ENCODE data around the gene SLX4IP. TPM values are rescaled to one million over a fixed set of nuclear protein-coding genes. Genes with fewer than 3 reads are reported as not detected.

SLX4IP gene
- polyA plus RNA-seq, 1 experiment = 2.8 TPM

DNA sequence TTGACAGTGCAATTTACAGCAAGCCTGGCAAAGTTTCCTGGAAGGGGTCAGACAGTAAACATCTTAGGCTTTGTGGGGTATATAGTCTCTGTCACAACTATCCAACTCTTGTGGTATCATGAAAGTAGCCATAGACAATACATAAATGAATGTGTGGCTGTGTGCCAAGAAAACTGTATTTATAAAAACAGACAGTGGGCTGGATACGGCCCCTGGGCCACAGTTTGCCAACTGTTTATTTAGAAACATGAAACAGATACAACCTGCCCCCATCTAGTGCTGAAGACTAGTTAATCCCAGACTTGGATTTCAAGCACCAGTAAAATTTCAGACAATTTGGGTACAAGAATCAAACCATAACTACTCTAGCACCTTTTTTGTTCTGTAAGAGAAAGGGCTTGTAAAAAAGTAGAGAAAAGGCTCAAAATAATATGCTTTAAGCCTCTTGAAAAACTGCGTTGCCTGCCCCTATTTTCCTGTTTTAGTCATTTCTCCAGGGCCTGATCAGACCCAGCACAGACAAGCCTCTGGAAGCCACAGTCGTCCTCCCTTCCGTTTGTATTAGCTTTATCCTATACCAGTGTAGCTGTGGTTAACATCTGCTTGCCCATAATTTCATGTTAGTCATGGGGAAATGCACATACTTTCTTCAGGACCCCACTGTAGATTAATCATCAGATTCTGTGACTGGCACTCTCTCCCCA lies 207.9 kb downstream of the SLX4IP start:
- no peaks in the 10 kb centered on the region for H3K27me3 ChIP-seq (ENCODE audit: control insufficient read depth, insufficient read depth, low read length)
- CTCF ChIA-PET = no interaction called here
- POLR2A ChIA-PET = interaction anchor here (0.6 kb wide), 1 partner anchor 72 kb away, joined by 3 read pairs; no protein-coding TSS in a partner anchor
- DNase-seq (ENCODE audit: low read depth, low spot score) = no peak
- TF ChIP-seq, protein P1, sequence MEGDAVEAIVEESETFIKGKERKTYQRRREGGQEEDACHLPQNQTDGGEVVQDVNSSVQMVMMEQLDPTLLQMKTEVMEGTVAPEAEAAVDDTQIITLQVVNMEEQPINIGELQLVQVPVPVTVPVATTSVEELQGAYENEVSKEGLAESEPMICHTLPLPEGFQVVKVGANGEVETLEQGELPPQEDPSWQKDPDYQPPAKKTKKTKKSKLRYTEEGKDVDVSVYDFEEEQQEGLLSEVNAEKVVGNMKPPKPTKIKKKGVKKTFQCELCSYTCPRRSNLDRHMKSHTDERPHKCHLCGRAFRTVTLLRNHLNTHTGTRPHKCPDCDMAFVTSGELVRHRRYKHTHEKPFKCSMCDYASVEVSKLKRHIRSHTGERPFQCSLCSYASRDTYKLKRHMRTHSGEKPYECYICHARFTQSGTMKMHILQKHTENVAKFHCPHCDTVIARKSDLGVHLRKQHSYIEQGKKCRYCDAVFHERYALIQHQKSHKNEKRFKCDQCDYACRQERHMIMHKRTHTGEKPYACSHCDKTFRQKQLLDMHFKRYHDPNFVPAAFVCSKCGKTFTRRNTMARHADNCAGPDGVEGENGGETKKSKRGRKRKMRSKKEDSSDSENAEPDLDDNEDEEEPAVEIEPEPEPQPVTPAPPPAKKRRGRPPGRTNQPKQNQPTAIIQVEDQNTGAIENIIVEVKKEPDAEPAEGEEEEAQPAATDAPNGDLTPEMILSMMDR (IDR thresholded peaks at IDR 0.05; ENCODE audit: low read depth, low read length) = no peak
- H3K27ac ChIP-seq (ENCODE audit: low read depth, low read length) = no peak overlapping the region
- H3K4me3 ChIP-seq (ENCODE audit: low read depth, low read length) = no peak overlapping the region
- no peaks in the 10 kb centered on the region for H3K9me3 ChIP-seq (ENCODE audit: control insufficient read depth, insufficient read depth, low read length)

DNA sequence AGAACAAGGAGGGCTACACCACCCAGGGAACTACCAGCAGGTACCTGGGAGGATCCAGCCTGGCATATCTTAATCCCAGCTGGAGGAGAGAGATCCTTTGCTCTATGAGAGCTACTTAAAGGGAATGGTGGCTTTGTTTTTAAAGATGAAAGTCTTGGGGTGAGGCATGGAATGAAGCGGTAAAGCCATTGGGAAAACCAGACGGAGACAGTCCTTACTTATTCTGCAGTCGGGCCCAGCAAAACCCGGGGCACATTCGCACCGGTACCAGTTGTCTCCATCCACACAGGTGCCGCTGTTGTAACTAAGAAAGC lies 208.4 kb downstream of the SLX4IP start:
- CTCF ChIA-PET = no interaction called here
- H3K27ac ChIP-seq (ENCODE audit: low read depth, low read length) = no peak overlapping the region
- TF ChIP-seq, protein P1 (IDR thresholded peaks at IDR 0.05; ENCODE audit: low read depth, low read length) = no peak

DNA sequence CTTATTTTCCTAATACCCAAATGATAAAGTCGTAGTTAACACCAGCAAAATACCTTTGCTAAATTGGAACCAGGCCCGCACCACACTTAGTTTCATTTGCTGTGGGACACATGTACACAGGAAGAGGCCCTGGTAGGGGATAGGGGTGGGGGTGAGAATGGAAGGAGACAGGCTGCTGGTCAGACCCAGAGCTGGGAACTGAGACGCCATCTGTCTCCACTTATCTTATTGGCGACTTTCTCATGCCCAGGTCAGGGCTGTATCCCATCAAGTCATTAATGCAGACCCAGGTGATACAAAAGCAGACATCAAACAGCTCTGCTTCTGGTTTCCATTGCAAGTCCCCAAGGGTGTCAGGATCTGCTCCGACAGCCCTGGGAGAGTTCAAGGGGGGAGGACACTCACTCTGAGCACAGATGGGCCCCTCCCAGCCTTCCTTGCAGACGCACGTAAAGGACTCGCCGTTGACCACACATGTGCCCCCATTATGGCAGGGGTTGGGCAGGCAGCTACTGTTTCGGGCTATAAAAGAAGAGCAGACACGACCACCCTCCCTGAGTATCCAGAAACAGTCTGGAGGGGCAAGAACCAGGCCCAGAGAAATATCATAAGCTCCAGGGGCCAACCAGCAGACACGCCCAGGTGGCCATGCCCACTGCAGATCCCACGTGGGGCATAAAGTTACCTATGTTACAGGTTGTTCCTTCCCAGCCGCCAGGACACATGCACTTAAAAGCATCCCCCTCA lies 209.5 kb downstream of the SLX4IP start:
- Histone ChIP-seq H3K27ac (ENCODE audit: low read depth, low read length) (no peak overlapping the region), H3K4me3 (ENCODE audit: low read depth, low read length) (no peak overlapping the region), H3K27me3 (ENCODE audit: control insufficient read depth, insufficient read depth, low read length) (no peaks in the 10 kb centered on the region), H3K9me3 (ENCODE audit: control insufficient read depth, insufficient read depth, low read length) (no peaks in the 10 kb centered on the region)
- POLR2A ChIA-PET = no interaction called here
- no peak for DNase-seq (ENCODE audit: low read depth, low spot score)
- CTCF ChIA-PET = interaction anchor here (0.7 kb wide), 1 partner anchor 92 kb away, joined by 4 read pairs; no protein-coding TSS in a partner anchor
- TF ChIP-seq, protein P1 (IDR thresholded peaks at IDR 0.05; ENCODE audit: low read depth, low read length) = no peak

More for the DNA sequence above, 208.4 kb downstream of the SLX4IP start:
- Histone ChIP-seq H3K9me3 (ENCODE audit: control insufficient read depth, insufficient read depth, low read length) (no peaks in the 10 kb centered on the region), H3K27me3 (ENCODE audit: control insufficient read depth, insufficient read depth, low read length) (no peaks in the 10 kb centered on the region), H3K4me3 (ENCODE audit: low read depth, low read length) (no peak overlapping the region)
- POLR2A ChIA-PET = interaction anchor here (0.6 kb wide), 1 partner anchor 71 kb away, joined by 3 read pairs; no protein-coding TSS in a partner anchor
- no peak for DNase-seq (ENCODE audit: low read depth, low spot score)

DNA sequence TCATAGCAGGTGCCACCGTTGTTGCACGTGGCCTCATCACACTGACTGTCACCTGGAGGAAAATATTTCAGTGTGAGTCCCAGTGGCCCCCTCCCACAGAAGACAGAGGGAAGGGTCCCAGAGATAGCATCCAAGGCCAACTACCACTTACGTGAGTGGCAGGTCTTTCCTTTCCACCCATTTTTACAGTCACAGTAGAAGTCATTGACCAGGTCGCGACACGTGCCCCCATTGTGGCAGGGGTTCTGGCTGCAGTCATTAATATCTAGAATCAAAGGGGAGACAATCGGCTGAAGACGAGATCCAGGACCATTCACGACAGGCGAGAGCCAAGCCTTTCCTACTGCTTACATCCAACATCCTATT lies 210.1 kb downstream of the SLX4IP start:
- POLR2A ChIA-PET = no interaction called here
- no peaks in the 10 kb centered on the region for H3K9me3 ChIP-seq (ENCODE audit: control insufficient read depth, insufficient read depth, low read length)
- H3K27me3 ChIP-seq (ENCODE audit: control insufficient read depth, insufficient read depth, low read length) = no peaks in the 10 kb centered on the region
- no peak overlapping the region for H3K4me3 ChIP-seq (ENCODE audit: low read depth, low read length)
- TF ChIP-seq, protein P1 (IDR thresholded peaks at IDR 0.05; ENCODE audit: low read depth, low read length) = no peak
- DNase-seq (ENCODE audit: low read depth, low spot score) = no peak
- no peak overlapping the region for H3K27ac ChIP-seq (ENCODE audit: low read depth, low read length)
- CTCF ChIA-PET = interaction anchor here (0.7 kb wide), 1 partner anchor 92 kb away, joined by 4 read pairs; no protein-coding TSS in a partner anchor

DNA sequence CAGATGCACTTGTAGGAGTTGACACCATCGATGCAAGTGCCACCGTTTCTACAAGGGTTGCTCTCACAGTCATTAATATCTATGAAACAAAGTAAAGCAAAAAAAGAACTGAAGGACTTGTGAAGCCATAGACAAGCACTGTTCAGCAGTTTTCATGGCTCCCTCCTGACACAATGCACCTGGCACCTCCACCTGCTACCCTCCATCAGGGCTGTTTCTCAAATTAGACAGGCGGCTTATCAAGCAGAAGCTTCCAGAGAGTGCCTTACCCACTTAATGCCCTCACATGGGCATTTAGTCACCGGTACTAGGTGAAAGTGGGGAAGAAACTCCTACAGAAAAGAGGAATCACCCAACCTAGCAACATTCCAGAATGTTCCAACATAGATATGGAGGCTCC lies 210.9 kb downstream of the SLX4IP start:
- Histone ChIP-seq H3K9me3 (ENCODE audit: control insufficient read depth, insufficient read depth, low read length) (no peaks in the 10 kb centered on the region), H3K27ac (ENCODE audit: low read depth, low read length) (no peak overlapping the region), H3K4me3 (ENCODE audit: low read depth, low read length) (no peak overlapping the region), H3K27me3 (ENCODE audit: control insufficient read depth, insufficient read depth, low read length) (no peaks in the 10 kb centered on the region)
- CTCF ChIA-PET = no interaction called here
- no peak for DNase-seq (ENCODE audit: low read depth, low spot score)
- POLR2A ChIA-PET = no interaction called here
- TF ChIP-seq, protein P1 (IDR thresholded peaks at IDR 0.05; ENCODE audit: low read depth, low read length) = no peak
